Activated T-helper 1 cell treated with anti-CD3 and anti-CD28 coated beads, Interleukin-12 subunit alpha, Interleukin-12 subunit beta, Interleukin-2, Interleukin-4 antibody, amounts not matched to agents 30 ng/mL and 10 ng/mL and 1 ng/mL, durations not matched to agents 14 hours and 24 hours and 36 hours (primary cell): Measurements from ENCODE around the gene CASQ2. TPM values are rescaled to one million over a fixed set of nuclear protein-coding genes. Genes with fewer than 3 reads are reported as not detected.

Experiments used
- DNase-seq: peaks from one replicate; pipeline ENCODE4 v3.0.0; 2021; ENCODE audit warnings: low spot score
- H3K27ac Mint-ChIP-seq: one replicate; pipeline ENCODE4 v1.8.0; 2021; ENCODE audit warnings: mild to moderate bottlenecking, mixed read lengths
- H3K27me3 Mint-ChIP-seq: one replicate; pipeline ENCODE4 v1.8.0; 2022; ENCODE audit warnings: mild to moderate bottlenecking, moderate library complexity, mixed read lengths; ENCODE audit not compliant: insufficient read depth
- H3K36me3 Mint-ChIP-seq: one replicate; pipeline ENCODE4 v1.8.0; 2021; ENCODE audit warnings: low read depth, mixed read lengths
- H3K4me1 Mint-ChIP-seq: one replicate; pipeline ENCODE4 v1.8.0; 2021; ENCODE audit warnings: low read depth, mixed read lengths
- H3K4me3 Mint-ChIP-seq: one replicate; pipeline ENCODE4 v1.8.0; 2021; ENCODE audit warnings: mild to moderate bottlenecking, moderate library complexity, mixed read lengths
- H3K9me3 Mint-ChIP-seq: one replicate; pipeline ENCODE4 v1.8.0; 2021; ENCODE audit warnings: mixed read lengths
- intact Hi-C: fragments of 100-400 bp; cut with micrococcal nuclease; formaldehyde crosslinking; loops from one replicate; pipeline ENCODE4 v1.15.1; 2024
- total RNA-seq: library from RNA; stranded (reverse); gene quantifications from 2 replicates; pipeline ENCODE4 v1.2.3, GENCODE V29; 2022

Gene CASQ2
- total RNA-seq, 1 donor from 2014 or later = not detected

GRCh38 chr1:115656461-115657077, 111.9 kb downstream of the CASQ2 start:
- no peak overlapping the region for H3K4me3 Mint-ChIP-seq
- peaks cover 1% of the 10 kb centered on the region for H3K27me3 Mint-ChIP-seq
- H3K4me1 Mint-ChIP-seq = peaks cover 32% of the 10 kb centered on the region
- DNase-seq = no peak
- H3K27ac Mint-ChIP-seq = no peak overlapping the region
- peaks cover 40% of the 10 kb centered on the region for H3K36me3 Mint-ChIP-seq
- intact Hi-C loops = no loop called here
- no peaks in the 10 kb centered on the region for H3K9me3 Mint-ChIP-seq

GRCh38 chr1:115655916-115656315, 112.6 kb downstream of the CASQ2 start:
- intact Hi-C loops = no loop called here

GRCh38 chr1:115655306-115655663, 113.2 kb downstream of the CASQ2 start:
- no peak for DNase-seq
- Mint-ChIP-seq H3K27me3 (peaks cover 1% of the 10 kb centered on the region), H3K4me3 (no peak overlapping the region), H3K36me3 (peaks cover 34% of the 10 kb centered on the region), H3K4me1 (peaks cover 32% of the 10 kb centered on the region), H3K9me3 (no peaks in the 10 kb centered on the region), H3K27ac (peak overlapping the region; percentile 9)
- intact Hi-C loops = no loop called here

More at GRCh38 chr1:115655916-115656315, 112.6 kb downstream of the CASQ2 start:
- H3K4me3 Mint-ChIP-seq = no peak overlapping the region
- no peaks in the 10 kb centered on the region for H3K9me3 Mint-ChIP-seq
- H3K36me3 Mint-ChIP-seq = peaks cover 38% of the 10 kb centered on the region
- H3K27me3 Mint-ChIP-seq = peaks cover 1% of the 10 kb centered on the region
- H3K4me1 Mint-ChIP-seq = peaks cover 32% of the 10 kb centered on the region
- no peak overlapping the region for H3K27ac Mint-ChIP-seq
- DNase-seq = no peak

GRCh38 chr1:115654663-115655305, 113.7 kb downstream of the CASQ2 start:
- intact Hi-C loops = no loop called here
- H3K9me3 Mint-ChIP-seq = no peaks in the 10 kb centered on the region
- H3K4me3 Mint-ChIP-seq = no peak overlapping the region
- no peak for DNase-seq
- peaks cover 33% of the 10 kb centered on the region for H3K36me3 Mint-ChIP-seq
- peaks cover 32% of the 10 kb centered on the region for H3K4me1 Mint-ChIP-seq
- H3K27ac Mint-ChIP-seq = peak overlapping the region; percentile 9
- H3K27me3 Mint-ChIP-seq = peaks cover 1% of the 10 kb centered on the region

- H3K27ac Mint-ChIP-seq = no peak overlapping the region
- no peak overlapping the region for H3K4me3 Mint-ChIP-seq
- H3K27me3 Mint-ChIP-seq = peaks cover 1% of the 10 kb centered on the region
- H3K36me3 Mint-ChIP-seq = peaks cover 30% of the 10 kb centered on the region
- peaks cover 32% of the 10 kb centered on the region for H3K4me1 Mint-ChIP-seq
- no peak for DNase-seq
- no peaks in the 10 kb centered on the region for H3K9me3 Mint-ChIP-seq
- intact Hi-C loops = no loop called here
Measured at GRCh38 chr1:115654125-115654524, 114.4 kb downstream of the CASQ2 start.

- H3K9me3 Mint-ChIP-seq = no peaks in the 10 kb centered on the region
- H3K4me1 Mint-ChIP-seq = peaks cover 32% of the 10 kb centered on the region
- no peak overlapping the region for H3K27ac Mint-ChIP-seq
- intact Hi-C loops = no loop called here
- no peak overlapping the region for H3K4me3 Mint-ChIP-seq
- H3K36me3 Mint-ChIP-seq = peaks cover 19% of the 10 kb centered on the region
- DNase-seq = no peak
- H3K27me3 Mint-ChIP-seq = peaks cover 1% of the 10 kb centered on the region
Measured at GRCh38 chr1:115652236-115652788, 116.2 kb downstream of the CASQ2 start.

GRCh38 chr1:115651391-115651790, 117.1 kb downstream of the CASQ2 start:
- Mint-ChIP-seq H3K4me1 (peaks cover 25% of the 10 kb centered on the region), H3K36me3 (peaks cover 19% of the 10 kb centered on the region), H3K27me3 (peaks cover 1% of the 10 kb centered on the region), H3K4me3 (no peak overlapping the region), H3K27ac (no peak overlapping the region), H3K9me3 (no peaks in the 10 kb centered on the region)
- DNase-seq = no peak
- intact Hi-C loops = no loop called here

GRCh38 chr1:115650961-115651360, 117.6 kb downstream of the CASQ2 start:
- Mint-ChIP-seq H3K9me3 (no peaks in the 10 kb centered on the region), H3K27me3 (peaks cover 1% of the 10 kb centered on the region), H3K4me1 (peaks cover 22% of the 10 kb centered on the region), H3K36me3 (peaks cover 18% of the 10 kb centered on the region), H3K27ac (no peak overlapping the region), H3K4me3 (no peak overlapping the region)
- DNase-seq = no peak
- intact Hi-C loops = no loop called here

Other genes starting within 250 kb of the CASQ2 start
- 9.9 TPM in 2 replicates for gene VANGL1, start 126.7 kb downstream of the CASQ2 start, total RNA-seq
- gene NHLH2, start 72.4 kb upstream of the CASQ2 start, total RNA-seq = not detected in 2 replicates
- 0.23 and 0.73 TPM in 2 replicates for gene SLC22A15, start 207.8 kb upstream of the CASQ2 start, total RNA-seq